Keratinocyte (primary cell): ENCODE data around the gene KSR1. TPM values are rescaled to one million over a fixed set of nuclear protein-coding genes. Genes with fewer than 3 reads are reported as not detected.

Source experiments
- DNase-seq: peaks from one replicate; pipeline ENCODE4 v3.0.0-alpha.2; 2011; ENCODE audit warnings: low read depth, missing footprints, low spot score
- FAIRE-seq: peaks from 2 replicates; lab custom pipeline; 2011; peaks lifted over from hg19 to GRCh38; lab: Jason Lieb, UNC
- H2AFZ ChIP-seq: 2 replicates; pipeline ENCODE4 v1.6.0; 2012; ENCODE audit warnings: low read length, control low read depth, inconsistent platforms; ENCODE audit not compliant: control insufficient read depth
- H3K27ac ChIP-seq: 2 replicates; pipeline ENCODE4 v1.5.1; 2011; ENCODE audit warnings: low read length; ENCODE audit not compliant: control insufficient read depth, insufficient read depth
- H3K27me3 ChIP-seq: 3 replicates; pipeline ENCODE4 v1.6.0; 2011; ENCODE audit warnings: low read length; ENCODE audit not compliant: control insufficient read depth, insufficient read depth; ENCODE audit errors: extremely low read depth
- H3K36me3 ChIP-seq, 2 experiments: 2 replicates in 1 of 2; 3 replicates in 1 of 2; pipeline ENCODE4 v1.5.1; 2011; ENCODE audit warnings: low read length in 2 of 2, mild to moderate bottlenecking in 1 of 2; ENCODE audit not compliant: control insufficient read depth in 2 of 2, insufficient read depth in 2 of 2; ENCODE audit errors: extremely low read depth in 1 of 2
- H3K4me1 ChIP-seq: 3 replicates; pipeline ENCODE4 v1.5.1; 2011; ENCODE audit warnings: low read length; ENCODE audit not compliant: control insufficient read depth, insufficient read depth; ENCODE audit errors: extremely low read depth
- H3K4me2 ChIP-seq: 3 replicates; pipeline ENCODE4 v1.6.0; 2011; ENCODE audit warnings: low read depth, low read length; ENCODE audit not compliant: control insufficient read depth, insufficient read depth; ENCODE audit errors: extremely low read depth
- H3K4me3 ChIP-seq, 3 experiments: fragments of 200-600 bp in 1 of 3; sonication (generic) in 1 of 3; 2 replicates in 2 of 3; 3 replicates in 1 of 3; pipeline ENCODE4 v1.5.1; 2011 to 2016; ENCODE audit warnings: low read length in 3 of 3, mild to moderate bottlenecking in 3 of 3, control low read depth in 2 of 3, inconsistent platforms in 1 of 3, low read depth in 1 of 3, mixed read lengths in 1 of 3, mixed run types in 1 of 3, moderate library complexity in 1 of 3; ENCODE audit not compliant: control insufficient read depth in 2 of 3, insufficient read depth in 2 of 3; ENCODE audit errors: extremely low read depth in 1 of 3
- H3K79me2 ChIP-seq: 2 replicates; pipeline ENCODE4 v1.6.0; 2012; ENCODE audit warnings: low read length; ENCODE audit not compliant: control insufficient read depth, insufficient read depth
- H3K9ac ChIP-seq: 3 replicates; pipeline ENCODE4 v1.6.0; 2011; ENCODE audit warnings: low read length; ENCODE audit not compliant: control insufficient read depth, insufficient read depth; ENCODE audit errors: extremely low read depth
- H3K9me1 ChIP-seq: 3 replicates; pipeline ENCODE4 v1.6.0; 2011; ENCODE audit warnings: low read length; ENCODE audit not compliant: control insufficient read depth, insufficient read depth; ENCODE audit errors: extremely low read depth
- H3K9me3 ChIP-seq: 2 replicates; pipeline ENCODE4 v1.5.1; 2012; ENCODE audit warnings: low read depth, low read length; ENCODE audit not compliant: control insufficient read depth
- H4K20me1 ChIP-seq: 3 replicates; pipeline ENCODE4 v1.6.0; 2011; ENCODE audit warnings: low read length; ENCODE audit not compliant: control insufficient read depth, insufficient read depth; ENCODE audit errors: extremely low read depth
- EZH2 ChIP-seq: IDR thresholded peaks from one replicate; pipeline ENCODE4 v1.6.1; 2012; ENCODE audit warnings: inconsistent platforms, mild to moderate bottlenecking, low read length, moderate library complexity
- dilution Hi-C: fragments of 300-500 bp; cut with MboI; formaldehyde crosslinking; loops from one replicate; pipeline ENCODE4 v1.7.0; 2020; ENCODE audit warnings: low sequenced_read_pairs; ENCODE audit not compliant: extremely low pct_ligation_motif_present
- polyA plus RNA-seq, 5 experiments: library from polyadenylated mRNA; depleted of rRNA in 3 of 5; stranded (reverse) in 3 of 5; stranded (forward) in 1 of 5; unstranded in 1 of 5; fragments of >200 nt; gene quantifications; 1 replicate in 1 of 5; 2 replicates in 3 of 5; 3 replicates in 1 of 5; pipeline versions ENCODE4 v1.2.1 to v1.2.3, GENCODE V29; 2011 to 2012; ENCODE audit warnings: missing spikeins in 2 of 5, low read depth in 1 of 5, low replicate concordance in 1 of 5
- TF ChIP-seq, protein P1 (sequence below), 3 experiments: IDR thresholded peaks in 1 of 3; conservative IDR thresholded peaks in 1 of 3; optimal IDR thresholded peaks in 1 of 3; 2 replicates in 2 of 3; 3 replicates in 1 of 3; pipeline versions ENCODE3 to v1.5.1; 2011; ENCODE audit warnings: low read length in 3 of 3, mild to moderate bottlenecking in 3 of 3, moderate library complexity in 2 of 3, control low read depth in 1 of 3, inconsistent platforms in 1 of 3; ENCODE audit not compliant: insufficient read depth in 2 of 3; ENCODE audit errors: extremely low read depth in 1 of 3

Gene KSR1
- polyA plus RNA-seq, 1 donor (not counting 4 experiments of a cell fraction or from before 2014, with no cell fraction given) = 1.3 TPM

DNA sequence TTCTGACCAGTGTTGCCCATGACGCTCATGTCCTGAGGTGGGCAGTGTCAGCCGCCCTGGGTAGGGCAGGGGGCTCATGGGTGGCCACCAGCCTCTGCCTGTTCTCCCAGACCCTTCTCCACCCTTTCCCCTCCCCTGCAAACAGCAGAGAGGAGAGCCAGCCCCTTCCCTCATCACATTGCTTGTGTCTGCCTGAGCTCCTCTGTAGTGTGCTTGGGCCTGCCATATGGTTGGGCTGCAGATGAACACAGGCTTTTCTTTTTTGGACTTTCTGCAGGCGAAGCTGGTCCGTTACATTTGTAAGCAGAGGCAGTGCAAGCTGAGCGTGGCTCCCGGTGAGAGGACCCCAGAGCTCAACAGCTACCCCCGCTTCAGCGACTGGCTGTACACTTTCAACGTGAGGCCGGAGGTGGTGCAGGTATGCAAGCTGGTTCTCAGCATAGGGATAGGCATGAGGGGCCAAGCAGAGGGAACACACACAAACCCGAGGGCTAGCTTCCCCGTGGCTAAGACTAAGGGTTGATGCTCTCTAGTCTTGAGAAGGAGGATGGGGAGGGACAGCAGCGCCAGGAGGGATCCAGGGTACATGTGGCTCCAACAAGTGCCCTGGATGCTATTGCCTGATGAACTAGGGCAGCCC, 94.2 kb downstream of the KSR1 start:
- Histone ChIP-seq H3K4me3 (no peak overlapping the region), H4K20me1 (no peaks in the 10 kb centered on the region), H3K4me1 (peaks cover 24% of the 10 kb centered on the region), H2AFZ (no peak overlapping the region), H3K9me1 (peaks cover 3% of the 10 kb centered on the region), H3K4me2 (no peak overlapping the region), H3K27me3 (no peaks in the 10 kb centered on the region), H3K9me3 (no peaks in the 10 kb centered on the region), H3K36me3 (no peaks in the 10 kb centered on the region), H3K9ac (no peak overlapping the region), H3K27ac (no peak overlapping the region), H3K79me2 (no peaks in the 10 kb centered on the region)
- FAIRE-seq = no peak
- no peak for DNase-seq
- TF ChIP-seq, protein P1, sequence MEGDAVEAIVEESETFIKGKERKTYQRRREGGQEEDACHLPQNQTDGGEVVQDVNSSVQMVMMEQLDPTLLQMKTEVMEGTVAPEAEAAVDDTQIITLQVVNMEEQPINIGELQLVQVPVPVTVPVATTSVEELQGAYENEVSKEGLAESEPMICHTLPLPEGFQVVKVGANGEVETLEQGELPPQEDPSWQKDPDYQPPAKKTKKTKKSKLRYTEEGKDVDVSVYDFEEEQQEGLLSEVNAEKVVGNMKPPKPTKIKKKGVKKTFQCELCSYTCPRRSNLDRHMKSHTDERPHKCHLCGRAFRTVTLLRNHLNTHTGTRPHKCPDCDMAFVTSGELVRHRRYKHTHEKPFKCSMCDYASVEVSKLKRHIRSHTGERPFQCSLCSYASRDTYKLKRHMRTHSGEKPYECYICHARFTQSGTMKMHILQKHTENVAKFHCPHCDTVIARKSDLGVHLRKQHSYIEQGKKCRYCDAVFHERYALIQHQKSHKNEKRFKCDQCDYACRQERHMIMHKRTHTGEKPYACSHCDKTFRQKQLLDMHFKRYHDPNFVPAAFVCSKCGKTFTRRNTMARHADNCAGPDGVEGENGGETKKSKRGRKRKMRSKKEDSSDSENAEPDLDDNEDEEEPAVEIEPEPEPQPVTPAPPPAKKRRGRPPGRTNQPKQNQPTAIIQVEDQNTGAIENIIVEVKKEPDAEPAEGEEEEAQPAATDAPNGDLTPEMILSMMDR (optimal IDR thresholded peaks at IDR 0.05 in 1 of 3, IDR thresholded peaks at IDR 0.05 in 1 of 3, conservative IDR thresholded peaks at IDR 0.05 in 1 of 3; ENCODE audit: extremely low read depth in 1 of 3, insufficient read depth in 2 of 3, low read length in 3 of 3) = no peak
- TF ChIP-seq EZH2 = no peak
- dilution Hi-C loops = no loop called here

DNA sequence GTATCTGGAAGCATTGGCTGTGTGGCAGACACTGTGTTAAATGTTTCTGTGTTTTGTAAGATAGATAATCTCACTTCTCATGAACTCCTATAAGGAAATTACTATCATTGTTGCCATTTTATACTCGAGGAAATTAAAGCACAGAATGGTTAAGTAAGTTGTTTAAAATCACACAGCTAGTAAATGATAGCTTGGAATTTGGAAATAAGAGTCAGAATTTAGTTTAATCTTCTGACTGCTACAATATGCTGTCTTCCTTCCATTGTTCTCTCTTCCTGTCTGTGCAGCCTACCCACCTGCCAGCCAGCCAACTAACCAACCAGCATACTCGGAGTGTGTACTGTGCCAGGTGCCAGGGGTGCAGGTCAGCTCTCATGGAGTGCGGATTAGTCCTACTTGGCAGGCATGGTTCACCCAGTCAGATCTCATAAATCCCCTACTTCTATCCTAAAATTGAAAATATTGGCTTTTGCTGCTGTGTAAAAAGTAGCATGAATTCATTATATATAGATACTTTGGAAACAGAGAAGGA, 94.8 kb downstream of the KSR1 start:
- dilution Hi-C loops = no loop called here
- H3K36me3 ChIP-seq = no peaks in the 10 kb centered on the region
- peaks cover 3% of the 10 kb centered on the region for H3K9me1 ChIP-seq
- H4K20me1 ChIP-seq = no peaks in the 10 kb centered on the region
- no peaks in the 10 kb centered on the region for H3K27me3 ChIP-seq
- no peak overlapping the region for H3K27ac ChIP-seq
- H3K4me1 ChIP-seq = peaks cover 24% of the 10 kb centered on the region
- no peak overlapping the region for H3K4me2 ChIP-seq
- FAIRE-seq (no peak), DNase-seq (no peak)
- H3K79me2 ChIP-seq = no peaks in the 10 kb centered on the region
- TF ChIP-seq, protein P1 (optimal IDR thresholded peaks at IDR 0.05 in 1 of 3, IDR thresholded peaks at IDR 0.05 in 1 of 3, conservative IDR thresholded peaks at IDR 0.05 in 1 of 3; ENCODE audit: extremely low read depth in 1 of 3, insufficient read depth in 2 of 3, low read length in 3 of 3) = no peak
- no peak for TF ChIP-seq EZH2
- no peaks in the 10 kb centered on the region for H3K9me3 ChIP-seq
- H2AFZ ChIP-seq = no peak overlapping the region
- H3K9ac ChIP-seq = no peak overlapping the region
- H3K4me3 ChIP-seq = no peak overlapping the region
